Glomerular visceral epithelial cell (primary cell): Measurements from ENCODE around the gene PTPRT.

Experiments used
- DNase-seq: peaks from one replicate; pipeline ENCODE4 v3.0.0-alpha.2; 2016; ENCODE audit errors: extremely low spot score

Gene PTPRT

GRCh38 chr20:42378826-42379225 lies 810.9 kb downstream of the PTPRT start:
- no peak for DNase-seq

GRCh38 chr20:42376131-42376530 lies 813.6 kb downstream of the PTPRT start:
- DNase-seq, result no peak

GRCh38 chr20:42373049-42373448 lies 816.7 kb downstream of the PTPRT start:
- no peak for DNase-seq

GRCh38 chr20:42370075-42370474 lies 819.6 kb downstream of the PTPRT start:
- no peak for DNase-seq

- no peak for DNase-seq
These were observed 820.8 kb downstream of the PTPRT start for GRCh38 chr20:42368910-42369309.

- DNase-seq, result no peak
These were observed 823.1 kb downstream of the PTPRT start for GRCh38 chr20:42366626-42367025.

- DNase-seq, result no peak
These were observed 825.3 kb downstream of the PTPRT start for GRCh38 chr20:42364446-42364845.

GRCh38 chr20:42361402-42361970 lies 828.2 kb downstream of the PTPRT start:
- no peak for DNase-seq

GRCh38 chr20:42360621-42361020 lies 829.1 kb downstream of the PTPRT start:
- DNase-seq, result no peak

- no peak for DNase-seq
These were observed 830.1 kb downstream of the PTPRT start for GRCh38 chr20:42359617-42360016.

GRCh38 chr20:42352096-42352495 lies 837.6 kb downstream of the PTPRT start:
- DNase-seq, result no peak

GRCh38 chr20:42350521-42350920 lies 839.2 kb downstream of the PTPRT start:
- no peak for DNase-seq

GRCh38 chr20:42346189-42347170 lies 843.2 kb downstream of the PTPRT start:
- DNase-seq, result no peak

GRCh38 chr20:42341654-42342053 lies 848.1 kb downstream of the PTPRT start:
- no peak for DNase-seq

GRCh38 chr20:42340368-42340767 lies 849.3 kb downstream of the PTPRT start:
- no peak for DNase-seq

GRCh38 chr20:42338294-42339201 lies 851.2 kb downstream of the PTPRT start:
- DNase-seq, result no peak

- no peak for DNase-seq
These were observed 853.1 kb downstream of the PTPRT start for GRCh38 chr20:42336576-42336975.

- DNase-seq, result no peak
These were observed 870.3 kb downstream of the PTPRT start for GRCh38 chr20:42319252-42320013.

- DNase-seq, result no peak
These were observed 876.0 kb downstream of the PTPRT start for GRCh38 chr20:42313704-42314103.

- DNase-seq, result no peak
These were observed 880.7 kb downstream of the PTPRT start for GRCh38 chr20:42309050-42309449.

- DNase-seq, result no peak
These were observed 881.5 kb downstream of the PTPRT start for GRCh38 chr20:42308171-42308570.
